Endothelial cell (in vitro differentiated cells): Measurements from ENCODE around the gene PRKCA. TPM values are rescaled to one million over a fixed set of nuclear protein-coding genes. Genes with fewer than 3 reads are reported as not detected.

ENCODE experiments used
- DNase-seq: peaks from one replicate; pipeline ENCODE4 v3.0.0; 2021; ENCODE audit warnings: low spot score
- H3K27ac Mint-ChIP-seq: one replicate; pipeline ENCODE4 v1.8.0; 2021; ENCODE audit warnings: mixed read lengths, inconsistent platforms; ENCODE audit not compliant: unreplicated experiment
- H3K27me3 Mint-ChIP-seq: one replicate; pipeline ENCODE4 v1.8.0; 2021; ENCODE audit warnings: mild to moderate bottlenecking, moderate library complexity, mixed read lengths, inconsistent platforms; ENCODE audit not compliant: unreplicated experiment
- H3K36me3 Mint-ChIP-seq: one replicate; pipeline ENCODE4 v1.8.0; 2021; ENCODE audit warnings: mild to moderate bottlenecking, low read depth, mixed read lengths, inconsistent platforms; ENCODE audit not compliant: unreplicated experiment
- H3K4me1 Mint-ChIP-seq: one replicate; pipeline ENCODE4 v1.8.0; 2021; ENCODE audit warnings: mild to moderate bottlenecking, mixed read lengths, inconsistent platforms; ENCODE audit not compliant: unreplicated experiment
- H3K4me3 Mint-ChIP-seq: one replicate; pipeline ENCODE4 v1.8.0; 2021; ENCODE audit warnings: mild to moderate bottlenecking, mixed read lengths, inconsistent platforms; ENCODE audit not compliant: unreplicated experiment
- H3K9me3 Mint-ChIP-seq: one replicate; pipeline ENCODE4 v1.8.0; 2021; ENCODE audit warnings: mixed read lengths, inconsistent platforms; ENCODE audit not compliant: unreplicated experiment
- CTCF ChIP-seq: fragments of 200-600 bp; sonication (generic); IDR thresholded peaks from one replicate; pipeline ENCODE4 v1.5.0; 2021; ENCODE audit warnings: antibody characterized with exemption; ENCODE audit not compliant: unreplicated experiment
- total RNA-seq: library from RNA; stranded (reverse); fragmentation: NEBNext Ultra II Directional; extraction: Animal tissue kit (Norgen Biotek cat#: 25700); gene quantifications from one replicate; pipeline ENCODE4 v1.2.1, GENCODE V29; 2021; ENCODE audit not compliant: unreplicated experiment

PRKCA gene
- total RNA-seq, 1 donor from 2014 or later, result 2.1 TPM

GRCh38 chr17:66426397-66427033 is 124.1 kb downstream of the PRKCA start:
- no peak for TF ChIP-seq CTCF
- Mint-ChIP-seq H3K36me3 (peaks cover 6% of the 10 kb centered on the region), H3K27ac (no peak overlapping the region), H3K4me1 (no peaks in the 10 kb centered on the region), H3K4me3 (no peak overlapping the region), H3K27me3 (no peaks in the 10 kb centered on the region), H3K9me3 (no peaks in the 10 kb centered on the region)
- no peak for DNase-seq

- Mint-ChIP-seq H3K4me1 (no peaks in the 10 kb centered on the region), H3K36me3 (peaks cover 6% of the 10 kb centered on the region)
- no peak for TF ChIP-seq CTCF
These were observed 124.7 kb downstream of the PRKCA start for GRCh38 chr17:66427134-66427533.

GRCh38 chr17:66429680-66430079 is 127.3 kb downstream of the PRKCA start:
- no peak for DNase-seq
- Mint-ChIP-seq H3K9me3 (no peaks in the 10 kb centered on the region), H3K36me3 (peaks cover 6% of the 10 kb centered on the region), H3K4me3 (no peak overlapping the region), H3K27ac (no peak overlapping the region), H3K4me1 (no peaks in the 10 kb centered on the region), H3K27me3 (peaks cover 1% of the 10 kb centered on the region)
- TF ChIP-seq CTCF, result no peak

More at GRCh38 chr17:66427134-66427533, 124.7 kb downstream of the PRKCA start:
- Mint-ChIP-seq H3K4me3 (no peak overlapping the region), H3K27me3 (no peaks in the 10 kb centered on the region), H3K9me3 (no peaks in the 10 kb centered on the region), H3K27ac (no peak overlapping the region)
- no peak for DNase-seq

- no peak for DNase-seq
- H3K4me1 Mint-ChIP-seq, result no peaks in the 10 kb centered on the region
- H3K27ac Mint-ChIP-seq, result no peak overlapping the region
- no peaks in the 10 kb centered on the region for H3K9me3 Mint-ChIP-seq
- TF ChIP-seq CTCF, result no peak
- H3K36me3 Mint-ChIP-seq, result peaks cover 2% of the 10 kb centered on the region
- no peak overlapping the region for H3K4me3 Mint-ChIP-seq
- H3K27me3 Mint-ChIP-seq, result peaks cover 1% of the 10 kb centered on the region
These were observed 128.7 kb downstream of the PRKCA start for GRCh38 chr17:66430846-66431795.

- H3K4me3 Mint-ChIP-seq, result no peak overlapping the region
- DNase-seq, result no peak
- no peak for TF ChIP-seq CTCF
- H3K27ac Mint-ChIP-seq, result no peak overlapping the region
- no peaks in the 10 kb centered on the region for H3K9me3 Mint-ChIP-seq
- no peaks in the 10 kb centered on the region for H3K4me1 Mint-ChIP-seq
- peaks cover 1% of the 10 kb centered on the region for H3K27me3 Mint-ChIP-seq
- no peaks in the 10 kb centered on the region for H3K36me3 Mint-ChIP-seq
These were observed 129.5 kb downstream of the PRKCA start for GRCh38 chr17:66431910-66432309.
